Measurements from ENCODE around the gene LRFN3.

- TF ChIP-seq, protein P1, sequence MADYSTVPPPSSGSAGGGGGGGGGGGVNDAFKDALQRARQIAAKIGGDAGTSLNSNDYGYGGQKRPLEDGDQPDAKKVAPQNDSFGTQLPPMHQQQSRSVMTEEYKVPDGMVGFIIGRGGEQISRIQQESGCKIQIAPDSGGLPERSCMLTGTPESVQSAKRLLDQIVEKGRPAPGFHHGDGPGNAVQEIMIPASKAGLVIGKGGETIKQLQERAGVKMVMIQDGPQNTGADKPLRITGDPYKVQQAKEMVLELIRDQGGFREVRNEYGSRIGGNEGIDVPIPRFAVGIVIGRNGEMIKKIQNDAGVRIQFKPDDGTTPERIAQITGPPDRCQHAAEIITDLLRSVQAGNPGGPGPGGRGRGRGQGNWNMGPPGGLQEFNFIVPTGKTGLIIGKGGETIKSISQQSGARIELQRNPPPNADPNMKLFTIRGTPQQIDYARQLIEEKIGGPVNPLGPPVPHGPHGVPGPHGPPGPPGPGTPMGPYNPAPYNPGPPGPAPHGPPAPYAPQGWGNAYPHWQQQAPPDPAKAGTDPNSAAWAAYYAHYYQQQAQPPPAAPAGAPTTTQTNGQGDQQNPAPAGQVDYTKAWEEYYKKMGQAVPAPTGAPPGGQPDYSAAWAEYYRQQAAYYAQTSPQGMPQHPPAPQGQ (CRISPR knock-in tag; IDR thresholded peaks at IDR 0.05; ENCODE audit: borderline replicate concordance): no peak
- TF ChIP-seq HDAC2 (CRISPR knock-in tag; IDR thresholded peaks at IDR 0.05) (no peak), ZNF143 (CRISPR knock-in tag; IDR thresholded peaks at IDR 0.05) (no peak), ZBTB1 (CRISPR knock-in tag; IDR thresholded peaks at IDR 0.05; ENCODE audit: borderline replicate concordance) (no peak), POLR2A (IDR thresholded peaks at IDR 0.05; ENCODE audit: insufficient read depth in 1 of 2, low read depth in 2 of 2, low read length in 2 of 2) (no peak)
These were observed 42.7 kb downstream of the LRFN3 start for GRCh38 chr19:35978832-35979365.

Measured in HepG2 (cell line).